K562 (cell line): ENCODE data around the gene DAZAP1. TPM values are rescaled to one million over a fixed set of nuclear protein-coding genes. Genes with fewer than 3 reads are reported as not detected.

Source experiments
- ADNP ChIP-seq: fragments of 200-800 bp; sonication (Bioruptor generic); IDR thresholded peaks from 2 replicates; pipeline ENCODE4 v1.6.1; 2016; ENCODE audit warnings: missing genetic modification characterization, missing compliant biosample characterization
- ERF ChIP-seq: fragments of 450-650 bp; formaldehyde crosslinking; IDR thresholded peaks from 2 replicates; pipeline ENCODE4 v1.4.0; 2020; ENCODE audit warnings: mild to moderate bottlenecking, mixed read lengths
- FOXK2 ChIP-seq, 2 experiments: fragments of 450-650 bp; IDR thresholded peaks in 1 of 2; conservative IDR thresholded peaks in 1 of 2; 2 replicates each; pipeline ENCODE4 v1.6.1; 2016; ENCODE audit warnings: low read depth in 2 of 2, mild to moderate bottlenecking in 1 of 2
- ID3 ChIP-seq, 2 experiments: fragments of 250-450 bp in 1 of 2; fragments of 450-650 bp in 1 of 2; sonication (Bioruptor Pico) in 1 of 2; IDR thresholded peaks; 2 replicates each; pipeline versions ENCODE4 v1.6.1 to v1.8.0; 2016 to 2021; ENCODE audit warnings: mild to moderate bottlenecking in 2 of 2, moderate library complexity in 2 of 2, missing compliant biosample characterization in 1 of 2, missing genetic modification characterization in 1 of 2
- IRF2 ChIP-seq: sonication (generic); formaldehyde crosslinking; IDR thresholded peaks from 2 replicates; pipeline ENCODE4 v1.8.1; 2022; ENCODE audit warnings: mild to moderate bottlenecking, missing genetic modification reagents
- JUND ChIP-seq, 2 experiments: IDR thresholded peaks; 2 replicates in 1 of 2; 3 replicates in 1 of 2; pipeline ENCODE4 v1.6.1; 2011; ENCODE audit warnings: borderline replicate concordance in 2 of 2, low read depth in 2 of 2, low read length in 2 of 2, improper control_type of control experiment in 1 of 2, missing biosample characterization in 1 of 2, missing genetic modification characterization in 1 of 2, missing genetic modification reagents in 1 of 2
- MITF ChIP-seq: IDR thresholded peaks from 2 replicates; pipeline ENCODE4 v1.6.1; 2014; ENCODE audit warnings: antibody characterized with exemption
- NCOA4 ChIP-seq: fragments of 450-650 bp; IDR thresholded peaks from 2 replicates; pipeline ENCODE4 v1.6.1; 2018; ENCODE audit warnings: mild to moderate bottlenecking; ENCODE audit not compliant: partially characterized antibody
- POLR2G ChIP-seq: fragments of 200-400 bp; formaldehyde crosslinking; IDR thresholded peaks from 2 replicates; pipeline ENCODE4 v1.6.1; 2017; ENCODE audit warnings: low read depth, mild to moderate bottlenecking, antibody characterized with exemption, low read length, moderate library complexity
- RBBP5 ChIP-seq: fragments of 200-600 bp; sonication (generic); IDR thresholded peaks from 2 replicates; pipeline ENCODE4 v1.6.1; 2012; ENCODE audit warnings: borderline replicate concordance, mild to moderate bottlenecking, low read length, control low read depth, inconsistent platforms; ENCODE audit not compliant: insufficient read depth, poor library complexity, severe bottlenecking
- SAP30 ChIP-seq: fragments of 200-600 bp; sonication (generic); IDR thresholded peaks from 2 replicates; pipeline ENCODE4 v1.6.1; 2012; ENCODE audit warnings: borderline replicate concordance, low read depth, mild to moderate bottlenecking, moderate library complexity, low read length, control low read depth, inconsistent platforms; ENCODE audit not compliant: insufficient read depth, poor library complexity, severe bottlenecking
- SNRNP70 ChIP-seq: fragments of 200-400 bp; formaldehyde crosslinking; optimal IDR thresholded peaks from 2 replicates; pipeline ENCODE3; 2017; ENCODE audit warnings: low read depth, low read length
- TCFL5 ChIP-seq: fragments of 250-450 bp; sonication (Bioruptor Pico); conservative IDR thresholded peaks from 2 replicates; pipeline ENCODE4 v1.6.1; 2021; ENCODE audit warnings: mild to moderate bottlenecking, moderate library complexity, matching md5 sums
- ZBTB17 ChIP-seq: fragments of 450-650 bp; formaldehyde crosslinking; IDR thresholded peaks from 2 replicates; pipeline ENCODE4 v1.4.0; 2020; ENCODE audit warnings: mild to moderate bottlenecking
- ZNF140 ChIP-seq: fragments of 250-450 bp; sonication (Bioruptor Pico); IDR thresholded peaks from 2 replicates; pipeline ENCODE4 v1.8.0; 2021; ENCODE audit warnings: moderate library complexity, mild to moderate bottlenecking, inconsistent platforms
- ZNF165 ChIP-seq: fragments of 250-450 bp; sonication (Bioruptor Pico); IDR thresholded peaks from 2 replicates; pipeline ENCODE4 v1.4.0; 2020; ENCODE audit warnings: borderline replicate concordance
- ZNF175 ChIP-seq: fragments of 200-800 bp; sonication (Bioruptor generic); IDR thresholded peaks from 2 replicates; pipeline ENCODE4 v1.6.1; 2016; ENCODE audit warnings: low read depth, mild to moderate bottlenecking, missing genetic modification characterization, missing compliant biosample characterization
- ZNF282 ChIP-seq: sonication (generic); formaldehyde crosslinking; IDR thresholded peaks from 2 replicates; pipeline ENCODE4 v1.8.1; 2023; ENCODE audit warnings: missing genetic modification reagents
- ZNF445 ChIP-seq: fragments of 250-450 bp; sonication (Bioruptor Pico); IDR thresholded peaks from 2 replicates; pipeline ENCODE4 v1.4.0; 2020; ENCODE audit warnings: low read depth, mild to moderate bottlenecking, moderate library complexity
- ZNF584 ChIP-seq: fragments of 200-800 bp; sonication (Bioruptor generic); IDR thresholded peaks from 2 replicates; pipeline ENCODE4 v1.6.1; 2016; ENCODE audit warnings: low read depth, mild to moderate bottlenecking, missing genetic modification characterization, missing compliant biosample characterization
- polyA plus RNA-seq, 8 experiments: library from polyadenylated mRNA; depleted of rRNA in 4 of 8; stranded (reverse) in 5 of 8; unstranded in 3 of 8; fragments of >200 nt; fragmentation: Nextera tagmentation in 2 of 8; fragmentation: Illumina TruSeq in 1 of 8; extraction: Ambion mirVana in 2 of 8; extraction: Trizol in 1 of 8; gene quantifications; 2 replicates each; pipeline versions ENCODE4 v1.2.1 to v1.2.3, GENCODE V29; 2011 to 2014; ENCODE audit warnings: inconsistent platforms in 1 of 8, missing spikeins in 1 of 8
- total RNA-seq, 7 experiments: library from RNA; depleted of rRNA in 6 of 7; stranded (reverse); fragments of >200 nt in 6 of 7; fragmentation: Illumina TruSeq in 2 of 7; extraction: Trizol in 2 of 7; gene quantifications; 2 replicates each; pipeline versions ENCODE4 v1.2.1 to v1.2.3, GENCODE V29; 2011 to 2021; ENCODE audit warnings: low replicate concordance in 1 of 7
- TF ChIP-seq, protein P1 (sequence below): conservative IDR thresholded peaks from 2 replicates; pipeline ENCODE4 v1.6.1; 2011; ENCODE audit warnings: low read depth, mild to moderate bottlenecking, low read length; ENCODE audit not compliant: control insufficient read depth
- TF ChIP-seq, protein P2 (sequence below): fragments of 250-450 bp; sonication (Bioruptor Pico); IDR thresholded peaks from 2 replicates; pipeline ENCODE4 v1.5.0; 2021

DAZAP1 gene
- total and polyA plus RNA-seq, 9 of the 15 experiments (the other 6 are each of a cell fraction or from before 2014, with no cell fraction given) = 10.8 to 289 (median 142) TPM

DNA sequence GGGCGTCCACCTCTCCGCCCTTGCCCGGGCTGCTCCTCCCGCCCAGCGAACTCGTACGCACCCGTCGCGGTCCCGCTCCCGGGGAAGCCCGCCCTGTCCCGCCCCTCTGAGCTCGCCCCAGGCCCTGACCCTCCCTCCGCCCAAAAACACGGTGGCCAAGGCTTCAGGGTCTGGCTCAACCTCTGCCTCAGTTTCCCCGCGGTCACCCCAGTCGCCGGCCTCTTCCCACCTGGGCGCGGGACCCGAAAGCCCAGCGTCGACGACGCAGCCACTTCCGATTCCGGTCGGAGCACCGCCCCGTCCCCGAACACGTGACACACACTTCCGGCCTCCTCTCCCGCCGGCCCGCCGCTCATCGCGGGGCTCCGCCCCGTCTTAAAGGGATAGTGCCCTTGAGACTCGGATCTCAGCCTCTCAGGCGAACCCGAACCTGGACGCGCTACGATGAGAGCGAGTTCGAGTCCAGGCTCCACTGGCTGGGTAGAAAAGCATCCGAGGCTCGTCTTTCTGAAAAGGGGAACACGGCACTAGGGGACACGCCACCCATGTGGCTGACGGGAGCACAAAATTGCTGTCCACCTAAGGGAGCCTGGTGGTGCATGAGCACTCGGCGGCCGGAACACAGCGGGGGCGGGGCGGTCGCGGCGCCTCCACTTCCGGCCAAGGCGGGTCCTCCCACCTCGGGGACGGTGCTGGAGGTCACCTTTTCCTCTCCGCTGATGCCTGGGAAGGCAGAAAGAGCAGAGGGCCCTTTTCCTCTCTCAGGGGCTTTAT is 71.7 kb downstream of the DAZAP1 start, which contains the start of gene C19orf25 (continued):
- TF ChIP-seq RBBP5 (peak; percentile 78), FOXK2 (conservative IDR thresholded peaks at IDR 0.05 in 1 of 2, IDR thresholded peaks at IDR 0.05 in 1 of 2; ENCODE audit: low read depth in 2 of 2) (peak; percentile 35 to 80; a peak in 2 of 4 replicates), SAP30 (peak; percentile 10), ZBTB17 (CRISPR knock-in tag) (peak; percentile 77; the same call in 1 of the 2 replicates), POLR2G (peak; percentile 90), ZNF445 (CRISPR knock-in tag) (no peak), ID3 (CRISPR knock-in tag; IDR thresholded peaks at IDR 0.05) (no peak), ID3 (tag; IDR thresholded peaks at IDR 0.05) (peak; percentile 80), NCOA4 (no peak), SNRNP70 (no peak), IRF2 (CRISPR knock-in tag) (no peak), ZNF165 (CRISPR knock-in tag) (no peak), ZNF175 (CRISPR knock-in tag) (no peak), ERF (no peak), ZNF584 (no peak), ADNP (peak; percentile 99), JUND (IDR thresholded peaks at IDR 0.05; ENCODE audit: borderline replicate concordance, low read depth, low read length) (no peak; the same call in 1 of the 2 replicates), JUND (tag; IDR thresholded peaks at IDR 0.05; ENCODE audit: borderline replicate concordance, low read depth, low read length) (no peak; the same call in 2 of the 3 replicates), ZNF140 (CRISPR knock-in tag) (no peak), TCFL5 (CRISPR knock-in tag) (no peak), ZNF282 (CRISPR knock-in tag) (no peak), MITF (peak; percentile 71)
- TF ChIP-seq, protein P1, sequence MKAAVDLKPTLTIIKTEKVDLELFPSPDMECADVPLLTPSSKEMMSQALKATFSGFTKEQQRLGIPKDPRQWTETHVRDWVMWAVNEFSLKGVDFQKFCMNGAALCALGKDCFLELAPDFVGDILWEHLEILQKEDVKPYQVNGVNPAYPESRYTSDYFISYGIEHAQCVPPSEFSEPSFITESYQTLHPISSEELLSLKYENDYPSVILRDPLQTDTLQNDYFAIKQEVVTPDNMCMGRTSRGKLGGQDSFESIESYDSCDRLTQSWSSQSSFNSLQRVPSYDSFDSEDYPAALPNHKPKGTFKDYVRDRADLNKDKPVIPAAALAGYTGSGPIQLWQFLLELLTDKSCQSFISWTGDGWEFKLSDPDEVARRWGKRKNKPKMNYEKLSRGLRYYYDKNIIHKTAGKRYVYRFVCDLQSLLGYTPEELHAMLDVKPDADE = peak; percentile 42; the same call in 1 of the 2 replicates
- TF ChIP-seq, protein P2, sequence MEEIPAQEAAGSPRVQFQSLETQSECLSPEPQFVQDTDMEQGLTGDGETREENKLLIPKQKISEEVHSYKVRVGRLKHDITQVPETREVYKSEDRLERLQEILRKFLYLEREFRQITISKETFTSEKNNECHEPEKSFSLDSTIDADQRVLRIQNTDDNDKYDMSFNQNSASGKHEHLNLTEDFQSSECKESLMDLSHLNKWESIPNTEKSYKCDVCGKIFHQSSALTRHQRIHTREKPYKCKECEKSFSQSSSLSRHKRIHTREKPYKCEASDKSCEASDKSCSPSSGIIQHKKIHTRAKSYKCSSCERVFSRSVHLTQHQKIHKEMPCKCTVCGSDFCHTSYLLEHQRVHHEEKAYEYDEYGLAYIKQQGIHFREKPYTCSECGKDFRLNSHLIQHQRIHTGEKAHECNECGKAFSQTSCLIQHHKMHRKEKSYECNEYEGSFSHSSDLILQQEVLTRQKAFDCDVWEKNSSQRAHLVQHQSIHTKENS (CRISPR knock-in tag) = no peak
